Lower leg skin (tissue), 3 donors: ENCODE measurements around the gene CCDC14.

ENCODE experiments used
- CTCF ChIP-seq, 3 donors: fragments of 450-650 bp; IDR thresholded peaks; one replicate each; pipeline ENCODE4 v1.5.1; 2016; ENCODE audit warnings: antibody characterized with exemption in 3 of 3, mild to moderate bottlenecking in 3 of 3, moderate library complexity in 2 of 3
- POLR2A ChIP-seq, 2 donors: fragments of 450-650 bp; IDR thresholded peaks; one replicate each; pipeline ENCODE4 v1.6.1; 2016 to 2017; ENCODE audit warnings: antibody characterized with exemption in 2 of 2, mild to moderate bottlenecking in 1 of 2, moderate library complexity in 1 of 2

- TF ChIP-seq CTCF (IDR thresholded peaks at IDR 0.05) (no peak), POLR2A (IDR thresholded peaks at IDR 0.05) (no peak)
Observed at GRCh38 chr3:123870033-123870432, 91.0 kb downstream of the CCDC14 start.
